ENCODE measurements around the gene CNIH2. TPM values are rescaled to one million over a fixed set of nuclear protein-coding genes. Genes with fewer than 3 reads are reported as not detected.

The CNIH2 gene
- total RNA-seq, result 1.0 TPM

DNA sequence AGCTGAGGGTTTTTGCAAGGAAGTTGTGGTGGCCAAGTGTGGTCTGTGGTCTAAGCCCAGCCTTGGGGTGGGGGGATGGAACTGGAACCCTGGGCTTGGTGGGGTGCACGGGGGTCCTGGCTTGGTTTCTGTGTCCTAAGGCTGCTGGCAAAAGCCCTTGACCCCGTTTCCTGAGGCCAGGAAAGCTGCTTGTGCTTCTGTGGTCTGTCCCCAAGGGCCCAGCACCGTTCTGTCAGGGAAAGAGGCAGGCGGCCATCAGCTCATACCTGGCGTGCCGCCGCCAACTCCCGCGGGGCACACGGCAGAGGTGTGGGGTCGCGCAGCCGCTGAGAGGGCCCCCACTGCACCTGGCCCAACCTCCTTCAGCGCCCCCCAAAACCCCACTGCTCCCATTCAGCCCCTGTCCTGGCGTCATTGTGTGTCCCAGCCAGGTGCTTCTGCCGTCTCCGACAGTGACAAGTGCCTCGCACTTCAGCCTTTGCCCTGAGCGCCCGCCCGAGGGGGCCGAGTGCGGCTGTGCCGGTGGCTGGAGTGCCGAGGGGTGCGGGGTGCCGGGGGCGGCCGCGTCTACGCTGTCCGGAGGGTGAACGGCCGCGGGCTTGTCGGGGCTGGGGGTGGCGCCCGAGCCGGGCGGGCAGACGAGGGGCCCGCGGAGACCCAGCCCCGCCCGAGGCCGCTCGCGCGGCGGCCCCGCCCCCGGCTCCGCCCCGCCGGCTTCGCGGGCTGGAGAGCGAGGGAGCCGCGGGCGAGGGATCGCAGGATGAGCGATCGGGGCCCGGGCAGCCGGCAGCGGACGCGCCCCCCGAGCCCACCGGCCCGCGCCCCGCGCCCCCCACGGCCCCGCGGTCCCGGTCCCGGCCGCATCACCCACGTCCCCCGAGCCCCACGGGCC lies at the start of gene CNIH2:
CNIH2 (plus strand) TSS at position 705 of the 892 bp plus-strand sequence. CDS start 282 bp downstream, outside the sequence.
- no peak within 1 kb of the TSS for H3K4me3 ChIP-seq (ENCODE audit: low read length)
- peaks cover 31% of the 10 kb centered on the region for H3K4me1 ChIP-seq (ENCODE audit: insufficient read depth, low read length)
- no peaks in the 10 kb centered on the region for H3K27me3 ChIP-seq (ENCODE audit: insufficient read depth, low read length)
- no peaks in the 10 kb centered on the region for H3K9me3 ChIP-seq (ENCODE audit: low read depth, low read length)

DNA sequence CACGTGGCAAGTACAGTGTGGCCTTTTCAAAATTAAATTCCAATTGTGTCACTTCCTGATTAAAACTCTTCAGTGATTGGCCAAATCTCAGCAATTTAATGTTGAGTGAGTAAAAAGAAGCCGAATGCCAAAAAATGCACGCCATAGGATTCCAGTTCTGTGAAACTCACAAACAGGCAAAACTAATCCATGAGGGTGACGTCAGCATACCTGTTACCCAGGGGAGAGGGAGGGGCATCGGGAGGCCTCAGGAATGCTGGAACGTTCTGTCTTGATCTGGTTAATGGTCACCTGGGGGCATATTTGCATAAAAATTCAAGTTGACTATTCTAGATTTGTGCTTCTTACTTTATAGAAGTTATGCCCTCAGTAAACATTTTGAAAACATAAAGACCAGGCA lies 49.5 kb upstream of the CNIH2 start:
- no peaks in the 10 kb centered on the region for H3K9me3 ChIP-seq (ENCODE audit: low read depth, low read length)
- no peak overlapping the region for H3K4me3 ChIP-seq (ENCODE audit: low read length)
- no peaks in the 10 kb centered on the region for H3K27me3 ChIP-seq (ENCODE audit: insufficient read depth, low read length)
- no peaks in the 10 kb centered on the region for H3K4me1 ChIP-seq (ENCODE audit: insufficient read depth, low read length)

DNA sequence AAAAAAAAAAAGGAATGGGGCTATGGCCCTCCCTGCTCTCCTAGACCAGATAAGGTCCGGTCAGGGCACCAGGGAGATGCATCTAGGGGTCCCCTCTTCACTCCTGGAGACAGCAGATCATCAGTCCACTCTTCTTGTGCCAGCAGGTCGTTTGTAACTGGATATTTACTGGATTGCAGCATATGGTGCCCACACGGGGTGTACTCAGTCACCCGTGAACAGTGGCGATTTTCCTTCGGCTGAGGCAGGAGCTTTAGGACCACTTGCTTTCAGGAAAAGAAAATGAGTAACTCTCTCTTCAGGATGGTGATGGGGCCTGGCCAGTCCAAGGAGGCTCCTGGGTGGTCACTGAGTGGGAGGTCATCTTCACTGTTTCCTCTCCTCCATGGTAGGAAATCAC lies 47.8 kb upstream of the CNIH2 start:
- Histone ChIP-seq H3K27me3 (ENCODE audit: insufficient read depth, low read length) (no peaks in the 10 kb centered on the region), H3K9me3 (ENCODE audit: low read depth, low read length) (no peaks in the 10 kb centered on the region), H3K4me1 (ENCODE audit: insufficient read depth, low read length) (no peaks in the 10 kb centered on the region), H3K4me3 (ENCODE audit: low read length) (no peak overlapping the region)

DNA sequence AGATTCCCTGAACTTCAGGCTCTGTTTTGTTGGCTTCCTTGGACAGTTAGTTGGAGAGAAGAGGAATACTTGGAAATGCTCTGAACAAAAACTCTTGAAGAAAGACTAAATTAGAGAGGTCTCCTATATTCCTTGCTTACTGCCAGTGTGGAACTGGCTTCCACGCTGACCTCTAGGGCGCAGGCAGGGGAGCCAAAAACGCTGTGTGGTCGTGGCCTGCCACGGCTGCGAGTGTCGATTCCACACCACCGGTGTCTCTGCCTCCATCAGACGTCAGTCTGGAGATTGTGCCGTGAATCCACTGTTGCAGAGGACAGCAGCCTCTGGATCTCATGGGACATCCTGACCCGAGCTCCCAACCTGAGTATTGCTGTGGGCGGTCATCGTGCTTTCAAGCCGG lies 47.0 kb upstream of the CNIH2 start:
- no peaks in the 10 kb centered on the region for H3K27me3 ChIP-seq (ENCODE audit: insufficient read depth, low read length)

DNA sequence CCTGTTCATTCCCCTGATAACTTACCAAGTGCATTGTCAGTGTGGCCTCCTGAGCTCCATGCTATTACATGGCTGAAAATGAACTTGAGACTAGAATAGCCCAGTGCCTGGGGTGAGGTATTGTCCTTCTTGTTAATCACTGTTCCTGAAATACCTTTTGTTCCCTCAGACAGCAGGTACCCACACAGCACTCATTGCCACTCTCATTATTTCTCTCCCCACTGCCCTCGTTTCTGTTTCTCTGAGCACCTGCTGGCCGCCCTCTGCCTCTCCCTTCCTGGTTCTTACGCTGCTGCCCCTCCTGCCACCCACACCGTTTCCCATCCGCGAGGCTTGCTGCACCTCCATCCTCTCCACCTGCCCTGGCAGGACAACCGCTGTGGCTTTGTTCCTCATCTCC lies 46.4 kb upstream of the CNIH2 start:
- Histone ChIP-seq H3K4me1 (ENCODE audit: insufficient read depth, low read length) (no peaks in the 10 kb centered on the region), H3K27me3 (ENCODE audit: insufficient read depth, low read length) (no peaks in the 10 kb centered on the region), H3K9me3 (ENCODE audit: low read depth, low read length) (no peaks in the 10 kb centered on the region), H3K4me3 (ENCODE audit: low read length) (no peak overlapping the region)

More for the DNA sequence above, 47.0 kb upstream of the CNIH2 start:
- Histone ChIP-seq H3K9me3 (ENCODE audit: low read depth, low read length) (no peaks in the 10 kb centered on the region), H3K4me3 (ENCODE audit: low read length) (no peak overlapping the region), H3K4me1 (ENCODE audit: insufficient read depth, low read length) (no peaks in the 10 kb centered on the region)

DNA sequence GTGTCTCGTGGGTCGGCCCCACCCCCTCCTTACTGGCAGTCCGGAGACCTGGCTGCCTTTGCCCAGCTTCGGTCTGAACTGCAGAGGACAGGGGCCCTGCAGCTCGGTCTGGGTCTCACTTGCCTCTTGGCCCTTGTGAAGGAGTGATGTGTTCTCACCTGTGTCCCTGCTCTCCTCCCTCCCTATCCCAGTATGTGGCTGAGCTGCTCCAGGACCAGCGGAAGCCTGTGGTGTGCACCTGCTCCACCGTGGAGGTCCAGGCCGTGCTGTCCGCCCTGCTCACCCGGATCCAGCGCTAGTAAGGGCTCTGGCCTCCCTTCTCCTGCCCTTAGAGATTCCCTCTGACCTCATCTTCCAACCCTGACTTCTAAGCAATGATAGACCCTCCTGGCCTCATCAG lies 45.2 kb upstream of the CNIH2 start:
- Histone ChIP-seq H3K4me3 (ENCODE audit: low read length) (no peak overlapping the region), H3K4me1 (ENCODE audit: insufficient read depth, low read length) (no peaks in the 10 kb centered on the region), H3K27me3 (ENCODE audit: insufficient read depth, low read length) (no peaks in the 10 kb centered on the region), H3K9me3 (ENCODE audit: low read depth, low read length) (no peaks in the 10 kb centered on the region)

DNA sequence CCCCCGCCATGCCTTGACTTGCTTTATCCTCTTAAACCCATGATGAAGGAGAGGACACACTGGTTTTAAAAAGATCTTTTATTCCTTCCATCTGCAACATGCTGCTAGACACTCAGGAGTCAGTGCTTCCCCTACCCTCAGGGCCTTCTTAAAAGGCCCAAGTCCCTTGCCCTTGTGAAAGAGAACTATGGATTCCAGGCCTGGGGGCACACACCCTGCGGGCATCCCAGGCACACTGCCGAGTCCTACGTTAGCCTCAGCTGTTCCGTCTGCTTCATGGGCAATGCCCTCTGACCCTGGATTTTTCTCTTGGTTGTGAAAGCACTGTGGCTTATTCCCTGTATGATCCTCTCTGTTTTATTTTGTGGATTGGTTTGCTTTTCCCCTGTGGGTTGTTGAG lies 44.7 kb upstream of the CNIH2 start:
- Histone ChIP-seq H3K4me3 (ENCODE audit: low read length) (no peak overlapping the region), H3K4me1 (ENCODE audit: insufficient read depth, low read length) (no peaks in the 10 kb centered on the region), H3K27me3 (ENCODE audit: insufficient read depth, low read length) (no peaks in the 10 kb centered on the region), H3K9me3 (ENCODE audit: low read depth, low read length) (no peaks in the 10 kb centered on the region)

DNA sequence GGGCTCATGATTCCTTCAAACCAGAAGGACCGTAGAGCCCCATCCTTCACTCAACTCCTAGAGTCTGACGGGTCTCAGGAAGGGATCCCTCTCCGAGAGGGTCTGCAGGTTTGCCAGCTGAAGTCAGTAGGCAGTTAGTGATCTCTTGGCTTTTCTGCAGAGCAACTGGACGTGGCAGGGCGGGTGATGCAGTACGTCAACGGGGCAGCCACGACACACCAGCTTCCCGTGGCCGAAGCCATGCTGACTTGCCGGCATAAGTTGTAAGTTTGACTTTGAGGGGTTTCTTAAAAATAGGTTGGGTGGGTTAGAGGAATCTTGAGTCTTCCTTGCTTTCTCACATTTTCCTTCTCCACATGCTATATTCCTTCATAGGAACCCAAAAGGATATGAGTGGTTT lies 42.8 kb upstream of the CNIH2 start:
- H3K4me3 ChIP-seq (ENCODE audit: low read length), result no peak overlapping the region
- no peaks in the 10 kb centered on the region for H3K27me3 ChIP-seq (ENCODE audit: insufficient read depth, low read length)
- H3K9me3 ChIP-seq (ENCODE audit: low read depth, low read length), result no peaks in the 10 kb centered on the region
- no peaks in the 10 kb centered on the region for H3K4me1 ChIP-seq (ENCODE audit: insufficient read depth, low read length)

DNA sequence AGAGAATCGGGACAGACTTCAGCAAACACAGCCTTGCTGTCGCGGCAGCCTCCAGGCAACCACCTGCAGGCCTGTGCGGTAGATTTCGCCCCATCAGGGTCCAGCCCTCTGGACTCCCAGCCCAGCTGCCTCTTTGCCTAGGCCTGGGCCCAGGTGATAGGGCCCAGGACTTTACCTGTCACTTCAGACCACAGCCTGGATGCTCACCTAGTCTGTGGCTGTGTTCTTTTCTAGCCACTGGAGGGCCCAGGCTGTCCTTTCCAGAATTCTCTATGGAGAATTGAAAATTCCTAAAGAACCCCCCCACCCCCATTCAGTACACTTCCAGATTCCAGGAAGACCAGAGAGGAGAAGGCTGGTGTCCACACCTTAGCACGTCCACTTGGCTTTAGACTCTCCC lies 40.1 kb upstream of the CNIH2 start:
- H3K27me3 ChIP-seq (ENCODE audit: insufficient read depth, low read length), result no peaks in the 10 kb centered on the region
- H3K4me3 ChIP-seq (ENCODE audit: low read length), result no peak overlapping the region
- no peaks in the 10 kb centered on the region for H3K9me3 ChIP-seq (ENCODE audit: low read depth, low read length)
- no peaks in the 10 kb centered on the region for H3K4me1 ChIP-seq (ENCODE audit: insufficient read depth, low read length)

DNA sequence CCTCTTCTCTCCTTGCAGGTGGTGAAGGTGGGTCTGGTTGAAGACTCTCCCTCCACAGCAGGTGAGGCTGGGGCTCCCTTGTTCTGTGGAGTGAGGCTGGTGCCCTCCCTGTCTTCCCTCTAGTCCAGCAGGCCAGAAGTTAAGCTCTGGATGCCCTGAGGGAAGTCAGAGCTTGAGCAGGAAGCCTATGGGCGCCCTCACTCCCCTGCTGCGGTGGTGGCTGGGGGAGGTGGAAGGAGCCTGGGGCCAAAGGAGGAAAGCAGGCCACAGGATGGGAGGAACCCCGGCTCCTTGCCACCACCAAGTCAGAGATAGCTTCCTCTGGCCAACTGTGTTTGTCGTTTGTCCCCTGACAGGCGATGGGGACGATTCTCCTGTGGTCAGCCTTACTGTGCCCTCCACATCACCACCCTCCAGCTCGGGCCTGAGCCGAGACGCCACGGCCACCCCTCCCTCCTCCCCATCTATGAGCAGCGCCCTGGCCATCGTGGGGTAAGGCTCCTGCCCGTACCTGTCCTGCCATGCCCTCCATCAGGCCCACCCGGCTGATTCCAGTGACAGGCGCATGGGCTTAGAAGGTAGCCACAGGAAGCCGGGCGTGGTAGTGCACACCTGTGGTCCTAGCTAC lies 39.1 kb upstream of the CNIH2 start:
- H3K4me3 ChIP-seq (ENCODE audit: low read length), result no peak overlapping the region
- no peaks in the 10 kb centered on the region for H3K27me3 ChIP-seq (ENCODE audit: insufficient read depth, low read length)
- H3K9me3 ChIP-seq (ENCODE audit: low read depth, low read length), result no peaks in the 10 kb centered on the region
- H3K4me1 ChIP-seq (ENCODE audit: insufficient read depth, low read length), result no peaks in the 10 kb centered on the region

DNA sequence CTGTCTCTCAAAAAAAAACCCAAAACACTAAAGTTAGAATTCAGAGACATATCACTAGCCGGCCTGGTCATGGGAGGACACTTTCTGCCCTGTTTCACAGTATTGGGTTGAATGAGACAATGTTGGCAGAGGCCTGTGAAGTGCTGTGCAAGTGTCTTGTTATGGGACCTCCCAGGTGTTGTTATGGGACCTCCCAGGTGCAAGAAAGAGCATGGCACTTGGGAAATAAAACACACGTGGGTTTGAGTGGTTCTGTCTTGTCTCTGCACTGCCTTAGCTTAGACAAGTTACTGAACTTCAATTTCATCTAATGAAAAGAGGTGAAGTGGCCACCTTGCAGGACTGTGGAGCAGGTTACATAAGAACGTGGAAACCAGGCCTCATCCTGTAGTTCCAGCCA lies 38.5 kb upstream of the CNIH2 start:
- no peaks in the 10 kb centered on the region for H3K9me3 ChIP-seq (ENCODE audit: low read depth, low read length)
- H3K27me3 ChIP-seq (ENCODE audit: insufficient read depth, low read length), result no peaks in the 10 kb centered on the region
- H3K4me3 ChIP-seq (ENCODE audit: low read length), result no peak overlapping the region
- H3K4me1 ChIP-seq (ENCODE audit: insufficient read depth, low read length), result no peaks in the 10 kb centered on the region

DNA sequence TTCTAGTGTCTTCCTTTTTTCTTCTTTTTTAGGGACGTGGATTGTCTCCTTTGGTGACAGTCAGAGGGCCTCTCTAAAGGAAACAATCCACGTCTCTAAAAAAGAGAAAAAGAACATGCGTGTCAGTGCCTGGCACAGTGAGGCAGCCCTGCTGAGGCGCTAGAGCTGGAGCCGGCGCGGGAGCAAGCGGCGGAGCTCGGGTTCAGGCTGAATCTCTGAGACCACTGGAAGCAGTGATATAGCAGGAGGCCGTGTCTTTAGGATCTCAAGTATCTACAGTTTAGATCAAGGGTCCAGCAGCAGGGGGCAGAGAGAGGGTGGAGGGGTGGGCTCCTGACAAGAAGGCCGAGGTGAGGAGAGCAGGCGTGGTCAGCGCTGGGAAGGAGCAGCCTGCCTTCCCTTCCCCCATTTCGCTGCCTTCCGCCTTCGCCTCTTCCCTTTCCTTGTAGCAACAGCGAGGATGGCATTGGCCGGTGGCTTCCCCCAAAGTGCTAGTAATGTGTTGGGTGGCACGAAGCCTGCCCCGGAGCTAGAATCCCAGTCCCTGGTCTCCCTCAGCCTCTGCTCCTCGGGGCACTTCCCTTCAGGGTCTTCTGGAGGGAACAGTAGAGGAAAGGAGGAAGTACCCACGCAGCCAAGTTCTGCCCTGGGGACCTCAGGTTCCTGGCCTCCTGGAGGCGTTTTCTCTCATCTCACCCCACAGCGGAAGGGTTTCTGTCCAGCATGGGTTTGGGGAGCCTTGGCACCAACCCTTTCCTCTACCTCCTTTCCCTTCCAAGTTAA lies 37.8 kb upstream of the CNIH2 start:
- Histone ChIP-seq H3K27me3 (ENCODE audit: insufficient read depth, low read length) (no peaks in the 10 kb centered on the region), H3K4me3 (ENCODE audit: low read length) (no peak overlapping the region), H3K4me1 (ENCODE audit: insufficient read depth, low read length) (no peaks in the 10 kb centered on the region), H3K9me3 (ENCODE audit: low read depth, low read length) (no peaks in the 10 kb centered on the region)

DNA sequence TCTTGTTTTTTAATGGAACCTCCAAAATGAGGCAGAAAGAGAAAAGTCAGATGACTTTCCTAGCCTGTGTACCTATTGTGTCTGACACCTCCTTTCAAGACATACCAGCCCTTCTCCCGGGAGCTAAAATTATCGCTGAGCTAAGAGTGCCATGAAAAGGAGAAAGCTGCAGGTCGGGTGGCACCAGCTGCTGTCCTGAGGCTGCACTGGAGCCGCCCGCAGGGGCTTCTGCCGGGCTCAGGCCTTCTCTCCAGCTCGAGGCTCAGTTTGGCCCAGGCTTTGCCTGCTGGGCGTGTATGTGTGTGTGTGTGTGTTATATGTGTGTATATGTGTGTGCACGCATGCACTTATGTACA lies 37.2 kb upstream of the CNIH2 start:
- no peaks in the 10 kb centered on the region for H3K9me3 ChIP-seq (ENCODE audit: low read depth, low read length)
- no peaks in the 10 kb centered on the region for H3K4me1 ChIP-seq (ENCODE audit: insufficient read depth, low read length)
- H3K4me3 ChIP-seq (ENCODE audit: low read length), result no peak overlapping the region
- no peaks in the 10 kb centered on the region for H3K27me3 ChIP-seq (ENCODE audit: insufficient read depth, low read length)

DNA sequence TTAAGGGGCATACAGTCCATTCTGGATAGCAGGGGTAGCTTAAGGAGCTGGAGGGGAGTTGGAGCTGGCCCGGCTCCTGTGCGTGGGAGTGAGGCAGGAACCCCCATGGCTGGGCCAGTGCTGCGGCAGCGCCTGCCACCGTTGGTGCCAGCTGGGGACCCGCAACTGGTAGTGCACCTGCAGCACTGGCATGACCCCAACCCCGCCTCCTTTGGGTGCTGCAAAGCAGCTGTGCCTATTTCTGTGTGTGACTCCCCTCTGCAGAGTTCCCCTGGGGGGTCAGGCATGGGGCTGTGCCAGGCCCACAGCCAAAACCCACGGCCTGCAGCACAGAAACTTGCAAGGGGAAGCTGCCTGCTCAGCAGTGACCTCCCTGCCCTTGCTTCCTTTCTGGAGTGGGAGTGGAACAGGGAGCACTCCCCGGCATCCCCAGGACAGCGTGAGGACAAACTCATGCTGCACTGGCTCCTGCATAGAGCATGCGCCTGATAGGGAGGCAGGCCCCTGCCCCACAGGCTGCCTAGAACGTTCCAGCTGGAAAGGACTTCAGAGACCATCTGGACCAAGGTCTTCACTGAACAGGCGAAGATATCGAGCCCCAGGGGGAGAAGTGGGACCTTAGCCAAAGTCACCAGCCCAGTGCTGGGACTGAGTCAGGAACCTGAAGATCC lies 35.7 kb upstream of the CNIH2 start:
- Histone ChIP-seq H3K27me3 (ENCODE audit: insufficient read depth, low read length) (no peaks in the 10 kb centered on the region), H3K4me1 (ENCODE audit: insufficient read depth, low read length) (no peaks in the 10 kb centered on the region), H3K9me3 (ENCODE audit: low read depth, low read length) (no peaks in the 10 kb centered on the region), H3K4me3 (ENCODE audit: low read length) (no peak overlapping the region)

Measured in mononuclear cell (primary cell).